BLaER1 (cell line): ENCODE results near the gene TPR.

ENCODE experiments used
- H3K27ac ChIP-seq: shearing (Covaris generic); formaldehyde crosslinking; 2 replicates; pipeline ENCODE4 v1.8.1; 2022
- H3K27me3 ChIP-seq: shearing (Covaris generic); formaldehyde crosslinking; 2 replicates; pipeline ENCODE4 v1.8.1; 2022
- H3K36me3 ChIP-seq: shearing (Covaris generic); formaldehyde crosslinking; 2 replicates; pipeline ENCODE4 v1.8.1; 2022
- H3K4me1 ChIP-seq: shearing (Covaris generic); formaldehyde crosslinking; 2 replicates; pipeline ENCODE4 v1.8.1; 2022
- H3K4me2 ChIP-seq: shearing (Covaris generic); formaldehyde crosslinking; 2 replicates; pipeline ENCODE4 v1.8.1; 2022
- H3K4me3 ChIP-seq: shearing (Covaris generic); formaldehyde crosslinking; 2 replicates; pipeline ENCODE4 v1.8.1; 2022
- H3K9ac ChIP-seq: shearing (Covaris generic); formaldehyde crosslinking; 2 replicates; pipeline ENCODE4 v1.8.1; 2022
- H3K9me3 ChIP-seq: shearing (Covaris generic); formaldehyde crosslinking; 2 replicates; pipeline ENCODE4 v1.8.1; 2022
- H4K20me1 ChIP-seq: shearing (Covaris generic); formaldehyde crosslinking; 2 replicates; pipeline ENCODE4 v1.8.1; 2022
- Cebpa-rat ChIP-seq: shearing (Covaris generic); IDR thresholded peaks from 2 replicates; pipeline ENCODE4 v1.8.1; 2022

The TPR gene

GRCh38 chr1:186304982-186305949 lies 69.8 kb downstream of the TPR start:
- H3K4me1 ChIP-seq, result no peaks in the 10 kb centered on the region
- no peaks in the 10 kb centered on the region for H3K27me3 ChIP-seq
- no peak overlapping the region for H3K27ac ChIP-seq
- TF ChIP-seq Cebpa-rat, result no peak
- H3K4me3 ChIP-seq, result no peak overlapping the region
- H3K9me3 ChIP-seq, result no peaks in the 10 kb centered on the region
- 0 out of 2 replicates have a peak, but pooled peaks cover 1% of the 10 kb centered on the region for H3K36me3 ChIP-seq
- H3K9ac ChIP-seq, result no peak overlapping the region
- no peaks in the 10 kb centered on the region for H4K20me1 ChIP-seq
- no peak overlapping the region for H3K4me2 ChIP-seq

GRCh38 chr1:186303911-186304310 lies 71.1 kb downstream of the TPR start:
- no peak overlapping the region for H3K4me3 ChIP-seq
- no peaks in the 10 kb centered on the region for H3K36me3 ChIP-seq
- no peaks in the 10 kb centered on the region for H3K27me3 ChIP-seq
- H3K9ac ChIP-seq, result no peak overlapping the region
- no peak overlapping the region for H3K4me2 ChIP-seq
- H3K4me1 ChIP-seq, result no peaks in the 10 kb centered on the region
- H4K20me1 ChIP-seq, result no peaks in the 10 kb centered on the region
- H3K9me3 ChIP-seq, result no peaks in the 10 kb centered on the region
- H3K27ac ChIP-seq, result no peak overlapping the region
- no peak for TF ChIP-seq Cebpa-rat

GRCh38 chr1:186302381-186302920 lies 72.6 kb downstream of the TPR start:
- Histone ChIP-seq H3K4me2 (no peak overlapping the region), H3K4me3 (no peak overlapping the region), H3K27me3 (no peaks in the 10 kb centered on the region), H3K9ac (no peak overlapping the region), H3K9me3 (no peaks in the 10 kb centered on the region), H3K36me3 (no peaks in the 10 kb centered on the region), H3K27ac (no peak overlapping the region), H3K4me1 (no peaks in the 10 kb centered on the region), H4K20me1 (no peaks in the 10 kb centered on the region)
- no peak for TF ChIP-seq Cebpa-rat

DNA sequence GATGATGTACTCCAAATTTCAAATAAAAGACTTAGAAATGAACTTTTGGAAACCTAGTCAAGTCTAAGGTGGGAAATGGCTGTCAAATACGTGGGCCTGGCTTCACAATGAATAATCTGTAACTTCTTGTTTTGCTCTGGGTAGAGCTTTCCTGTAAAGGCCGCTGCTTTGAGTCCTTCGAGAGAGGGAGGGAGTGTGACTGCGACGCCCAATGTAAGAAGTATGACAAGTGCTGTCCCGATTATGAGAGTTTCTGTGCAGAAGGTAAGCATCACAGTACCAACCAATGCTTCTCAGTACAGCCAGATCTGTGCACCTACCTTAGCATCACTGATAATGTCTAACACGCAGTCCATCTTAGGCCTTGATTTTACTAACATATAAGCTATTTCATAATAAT lies 73.6 kb downstream of the TPR start:
- TF ChIP-seq Cebpa-rat, result no peak
- no peak overlapping the region for H3K4me2 ChIP-seq
- H3K27me3 ChIP-seq, result no peaks in the 10 kb centered on the region
- no peaks in the 10 kb centered on the region for H3K36me3 ChIP-seq
- no peak overlapping the region for H3K9ac ChIP-seq
- H3K4me3 ChIP-seq, result no peak overlapping the region
- H3K4me1 ChIP-seq, result no peaks in the 10 kb centered on the region
- H3K9me3 ChIP-seq, result no peaks in the 10 kb centered on the region
- H4K20me1 ChIP-seq, result no peaks in the 10 kb centered on the region
- no peak overlapping the region for H3K27ac ChIP-seq

DNA sequence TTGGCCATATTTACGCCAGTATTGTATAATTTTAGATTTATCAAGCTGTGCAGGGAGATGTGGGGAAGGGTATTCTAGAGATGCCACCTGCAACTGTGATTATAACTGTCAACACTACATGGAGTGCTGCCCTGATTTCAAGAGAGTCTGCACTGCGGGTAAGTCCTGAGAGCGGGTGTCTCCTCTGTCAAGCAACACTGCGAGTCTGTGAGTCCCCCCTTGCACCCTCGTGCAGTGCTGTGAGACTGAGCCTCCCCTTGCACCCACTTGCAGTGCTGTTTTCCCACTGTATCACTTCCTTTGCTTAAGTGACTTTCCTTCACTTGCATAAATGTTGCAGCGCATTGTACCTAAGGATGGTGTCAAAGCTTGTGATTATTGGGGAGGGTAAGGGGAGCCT lies 75.0 kb downstream of the TPR start:
- Histone ChIP-seq H3K27me3 (no peaks in the 10 kb centered on the region), H3K4me1 (no peaks in the 10 kb centered on the region), H3K9me3 (no peaks in the 10 kb centered on the region), H3K27ac (no peak overlapping the region), H4K20me1 (no peaks in the 10 kb centered on the region), H3K9ac (no peak overlapping the region), H3K4me2 (no peak overlapping the region), H3K36me3 (no peaks in the 10 kb centered on the region), H3K4me3 (no peak overlapping the region)
- TF ChIP-seq Cebpa-rat, result no peak

DNA sequence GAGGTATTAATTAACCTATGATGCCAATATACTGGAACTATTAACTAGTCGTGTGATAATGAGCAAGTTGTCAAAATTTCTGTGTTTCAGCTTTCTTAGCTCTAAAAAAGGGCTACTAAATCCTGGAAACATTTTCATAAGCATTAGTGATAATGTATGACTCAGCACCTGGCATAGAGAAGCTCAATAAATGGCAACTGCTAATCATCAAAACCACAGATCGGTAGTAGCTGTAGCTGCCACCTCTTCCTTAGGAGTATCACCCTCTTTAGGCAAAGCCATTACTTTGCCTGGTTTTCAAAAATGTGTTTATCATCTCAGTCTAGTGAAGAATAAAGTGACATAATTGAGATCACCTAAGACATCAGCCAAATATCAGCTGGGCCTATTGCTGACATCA lies 75.5 kb downstream of the TPR start:
- Histone ChIP-seq H3K27ac (no peak overlapping the region), H3K9me3 (no peaks in the 10 kb centered on the region), H3K4me1 (no peaks in the 10 kb centered on the region), H3K4me2 (no peak overlapping the region), H3K9ac (no peak overlapping the region), H3K36me3 (no peaks in the 10 kb centered on the region), H3K27me3 (no peaks in the 10 kb centered on the region), H4K20me1 (no peaks in the 10 kb centered on the region), H3K4me3 (no peak overlapping the region)
- no peak for TF ChIP-seq Cebpa-rat

DNA sequence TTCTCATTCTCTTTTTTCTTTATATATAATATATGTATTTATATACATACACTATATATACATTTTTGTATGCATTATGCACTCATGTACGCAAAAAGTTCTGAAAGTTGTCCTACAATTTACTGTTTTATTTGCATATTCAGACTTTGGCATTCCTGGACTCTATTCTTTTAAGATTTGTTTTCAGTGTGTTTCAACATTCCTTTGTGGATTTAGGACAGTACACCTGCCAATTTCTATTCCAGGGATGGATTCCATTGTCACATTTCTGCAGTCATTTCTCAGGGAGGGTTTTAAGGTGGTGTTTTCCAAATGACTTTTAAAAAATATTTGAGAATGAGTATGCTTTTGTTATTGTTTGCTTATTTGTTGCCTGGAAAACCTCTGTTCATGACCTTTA lies 76.2 kb downstream of the TPR start:
- no peaks in the 10 kb centered on the region for H4K20me1 ChIP-seq
- H3K4me2 ChIP-seq, result no peak overlapping the region
- H3K4me1 ChIP-seq, result no peaks in the 10 kb centered on the region
- no peaks in the 10 kb centered on the region for H3K36me3 ChIP-seq
- no peaks in the 10 kb centered on the region for H3K9me3 ChIP-seq
- H3K27ac ChIP-seq, result no peak overlapping the region
- H3K9ac ChIP-seq, result no peak overlapping the region
- no peak overlapping the region for H3K4me3 ChIP-seq
- H3K27me3 ChIP-seq, result no peaks in the 10 kb centered on the region
- TF ChIP-seq Cebpa-rat, result no peak

DNA sequence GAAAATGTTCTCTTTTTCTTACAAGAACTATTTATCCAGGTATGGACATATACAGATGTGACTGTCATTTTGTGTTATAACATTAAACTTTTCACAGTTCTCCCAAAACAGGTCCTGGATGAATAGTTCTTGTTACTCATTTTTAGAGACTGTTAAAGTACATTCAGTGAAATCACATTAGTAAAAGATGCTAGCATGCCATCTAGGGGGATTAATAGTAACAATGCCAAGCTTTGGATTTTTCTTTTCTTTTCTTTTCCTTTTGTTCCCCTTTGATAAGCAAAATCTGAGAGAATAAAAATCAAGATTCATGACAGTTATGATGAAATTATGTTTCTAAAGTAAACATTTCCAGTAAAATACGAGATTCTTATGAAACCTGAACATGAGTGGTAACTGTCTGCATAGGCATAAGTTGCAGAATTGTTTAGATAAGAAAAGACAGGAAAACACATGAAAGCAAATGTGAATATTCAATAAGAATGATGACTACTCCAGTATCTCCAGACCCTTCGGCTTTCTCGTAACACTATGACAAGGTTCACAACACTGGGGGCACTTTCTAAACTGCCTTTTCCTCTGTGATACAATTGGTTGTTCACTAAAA lies 77.5 kb downstream of the TPR start:
- no peak overlapping the region for H3K4me2 ChIP-seq
- H3K4me1 ChIP-seq, result no peaks in the 10 kb centered on the region
- TF ChIP-seq Cebpa-rat, result no peak

GRCh38 chr1:186295980-186296379 lies 79.1 kb downstream of the TPR start, which contains the start of gene PRG4:
Gene PRG4, plus strand, starts transcription at chr1:186296279.
- Histone ChIP-seq H3K4me2 (no peak within 1 kb of the TSS), H3K9me3 (no peaks in the 10 kb centered on the region), H3K27ac (no peak within 1 kb of the TSS), H3K36me3 (no peaks in the 10 kb centered on the region), H3K4me3 (no peak within 1 kb of the TSS), H3K9ac (no peak within 1 kb of the TSS), H4K20me1 (no peaks in the 10 kb centered on the region), H3K4me1 (no peaks in the 10 kb centered on the region), H3K27me3 (no peaks in the 10 kb centered on the region)
- no peak for TF ChIP-seq Cebpa-rat

More for the DNA sequence above, 77.5 kb downstream of the TPR start:
- Histone ChIP-seq H4K20me1 (no peaks in the 10 kb centered on the region), H3K9me3 (no peaks in the 10 kb centered on the region), H3K9ac (no peak overlapping the region), H3K36me3 (no peaks in the 10 kb centered on the region), H3K27ac (no peak overlapping the region), H3K4me3 (no peak overlapping the region), H3K27me3 (no peaks in the 10 kb centered on the region)

DNA sequence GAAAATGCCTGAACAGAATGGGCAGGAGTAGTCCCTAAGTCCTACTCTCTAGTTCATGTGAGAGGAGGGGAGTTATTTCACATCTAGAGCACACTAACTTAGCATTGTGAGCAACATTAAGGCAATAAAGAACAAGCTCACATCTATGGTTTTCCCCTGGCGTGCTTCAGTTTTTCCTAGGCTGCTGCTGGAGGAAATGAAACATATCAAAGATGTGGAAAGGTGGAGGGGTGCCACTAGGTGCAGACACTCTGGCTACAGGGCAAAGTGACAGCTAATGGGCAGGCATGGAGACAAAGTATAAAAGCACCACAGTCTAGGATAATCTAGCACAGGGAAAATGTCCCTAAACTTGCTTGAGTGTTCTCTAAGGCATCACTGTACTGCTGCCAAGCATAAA lies 82.2 kb downstream of the TPR start:
- Histone ChIP-seq H3K4me1 (no peaks in the 10 kb centered on the region), H3K27me3 (no peaks in the 10 kb centered on the region), H3K27ac (no peak overlapping the region), H3K36me3 (no peaks in the 10 kb centered on the region), H4K20me1 (no peaks in the 10 kb centered on the region), H3K4me2 (no peak overlapping the region), H3K4me3 (no peak overlapping the region), H3K9me3 (no peaks in the 10 kb centered on the region), H3K9ac (no peak overlapping the region)
- TF ChIP-seq Cebpa-rat, result no peak
